ENCODE measurements around the gene SRC. TPM values are rescaled to one million over a fixed set of nuclear protein-coding genes. Genes with fewer than 3 reads are reported as not detected.

SRC gene
- total RNA-seq, 2 donors from 2014 or later = 75.6 to 109 TPM

GRCh38 chr20:37426978-37427377, 81.0 kb downstream of the SRC start:
- Mint-ChIP-seq H3K27ac (no peak overlapping the region), H3K27me3 (ENCODE audit: insufficient read depth) (peaks cover 4% of the 10 kb centered on the region), H3K36me3 (ENCODE audit: low read depth) (no peaks in the 10 kb centered on the region), H3K9me3 (no peaks in the 10 kb centered on the region), H3K4me1 (peaks cover 2% of the 10 kb centered on the region), H3K4me3 (no peak overlapping the region)
- WGBS, 2 experiments (ENCODE audit: insufficient coverage in 1 of 2, insufficient read length in 1 of 2) = 86% methylated on average over 2 to 3 of the region's 3 CpGs
- Histone ChIP-seq H3K9ac (ENCODE audit: extremely low read depth, low read length, poor library complexity, severe bottlenecking) (no peak overlapping the region), H3K4me1 (ENCODE audit: control insufficient read depth, insufficient read depth, low read length) (no peaks in the 10 kb centered on the region), H3K9me3 (ENCODE audit: control insufficient read depth, low read length) (no peaks in the 10 kb centered on the region), H3K27me3 (ENCODE audit: control insufficient read depth, insufficient read depth, low read length, poor library complexity, severe bottlenecking) (peaks cover 24% of the 10 kb centered on the region), H3K4me3 (ENCODE audit: low read length) (no peak overlapping the region), H3K36me3 (ENCODE audit: control insufficient read depth, insufficient read depth, low read length) (no peaks in the 10 kb centered on the region), H3K27ac (ENCODE audit: low read depth, low read length) (no peak overlapping the region)
- DNase-seq = no peak
- TF ChIP-seq CTCF (conservative IDR thresholded peaks at IDR 0.05) = no peak

- H3K9me3 Mint-ChIP-seq = no peaks in the 10 kb centered on the region
- Histone ChIP-seq H3K36me3 (ENCODE audit: control insufficient read depth, insufficient read depth, low read length) (no peaks in the 10 kb centered on the region), H3K27me3 (ENCODE audit: control insufficient read depth, insufficient read depth, low read length, poor library complexity, severe bottlenecking) (peaks cover 34% of the 10 kb centered on the region), H3K27ac (ENCODE audit: low read depth, low read length) (no peak overlapping the region), H3K4me3 (ENCODE audit: low read length) (no peak overlapping the region), H3K9me3 (ENCODE audit: control insufficient read depth, low read length) (no peaks in the 10 kb centered on the region), H3K9ac (ENCODE audit: extremely low read depth, low read length, poor library complexity, severe bottlenecking) (no peak overlapping the region), H3K4me1 (ENCODE audit: control insufficient read depth, insufficient read depth, low read length) (no peaks in the 10 kb centered on the region)
- H3K4me3 Mint-ChIP-seq = no peak overlapping the region
- no peak overlapping the region for H3K27ac Mint-ChIP-seq
- peaks cover 4% of the 10 kb centered on the region for H3K27me3 Mint-ChIP-seq (ENCODE audit: insufficient read depth)
- TF ChIP-seq CTCF (conservative IDR thresholded peaks at IDR 0.05) = no peak
- DNase-seq = no peak
- H3K4me1 Mint-ChIP-seq = no peaks in the 10 kb centered on the region
- H3K36me3 Mint-ChIP-seq (ENCODE audit: low read depth) = no peaks in the 10 kb centered on the region
Observed at GRCh38 chr20:37430044-37430443, 84.1 kb downstream of the SRC start.

GRCh38 chr20:37430778-37431460, 85.0 kb downstream of the SRC start:
- Histone ChIP-seq H3K27ac (ENCODE audit: low read depth, low read length) (no peak overlapping the region), H3K27me3 (ENCODE audit: control insufficient read depth, insufficient read depth, low read length, poor library complexity, severe bottlenecking) (peaks cover 34% of the 10 kb centered on the region), H3K4me3 (ENCODE audit: low read length) (no peak overlapping the region), H3K9me3 (ENCODE audit: control insufficient read depth, low read length) (no peaks in the 10 kb centered on the region), H3K4me1 (ENCODE audit: control insufficient read depth, insufficient read depth, low read length) (no peaks in the 10 kb centered on the region), H3K36me3 (ENCODE audit: control insufficient read depth, insufficient read depth, low read length) (no peaks in the 10 kb centered on the region), H3K9ac (ENCODE audit: extremely low read depth, low read length, poor library complexity, severe bottlenecking) (no peak overlapping the region)
- no peak for DNase-seq
- H3K36me3 Mint-ChIP-seq (ENCODE audit: low read depth) = no peaks in the 10 kb centered on the region
- H3K27me3 Mint-ChIP-seq (ENCODE audit: insufficient read depth) = no peaks in the 10 kb centered on the region
- no peak overlapping the region for H3K27ac Mint-ChIP-seq
- 87 to 88% methylated on average over 6 to 7 of the region's 7 CpGs for WGBS, 2 experiments (ENCODE audit: insufficient coverage in 1 of 2, insufficient read length in 1 of 2)
- no peak for TF ChIP-seq CTCF (conservative IDR thresholded peaks at IDR 0.05)
- H3K9me3 Mint-ChIP-seq = no peaks in the 10 kb centered on the region
- no peak overlapping the region for H3K4me3 Mint-ChIP-seq
- no peaks in the 10 kb centered on the region for H3K4me1 Mint-ChIP-seq
